Activated T-helper 1 cell treated with anti-CD3 and anti-CD28 coated beads, Interleukin-12 subunit alpha, Interleukin-12 subunit beta, Interleukin-2, Interleukin-4 antibody, amounts not matched to agents 30 ng/mL and 10 ng/mL and 1 ng/mL, durations not matched to agents 14 hours and 24 hours and 36 hours (primary cell): Measurements from ENCODE around the gene AK1. TPM values are rescaled to one million over a fixed set of nuclear protein-coding genes. Genes with fewer than 3 reads are reported as not detected.

Experiments
- DNase-seq: peaks from one replicate; pipeline ENCODE4 v3.0.0; 2021; ENCODE audit warnings: low spot score
- H3K27ac Mint-ChIP-seq: one replicate; pipeline ENCODE4 v1.8.0; 2021; ENCODE audit warnings: mild to moderate bottlenecking, mixed read lengths
- H3K27me3 Mint-ChIP-seq: one replicate; pipeline ENCODE4 v1.8.0; 2022; ENCODE audit warnings: mild to moderate bottlenecking, moderate library complexity, mixed read lengths; ENCODE audit not compliant: insufficient read depth
- H3K36me3 Mint-ChIP-seq: one replicate; pipeline ENCODE4 v1.8.0; 2021; ENCODE audit warnings: low read depth, mixed read lengths
- H3K4me1 Mint-ChIP-seq: one replicate; pipeline ENCODE4 v1.8.0; 2021; ENCODE audit warnings: low read depth, mixed read lengths
- H3K4me3 Mint-ChIP-seq: one replicate; pipeline ENCODE4 v1.8.0; 2021; ENCODE audit warnings: mild to moderate bottlenecking, moderate library complexity, mixed read lengths
- H3K9me3 Mint-ChIP-seq: one replicate; pipeline ENCODE4 v1.8.0; 2021; ENCODE audit warnings: mixed read lengths
- intact Hi-C: fragments of 100-400 bp; cut with micrococcal nuclease; formaldehyde crosslinking; loops from one replicate; pipeline ENCODE4 v1.15.1; 2024
- total RNA-seq: library from RNA; stranded (reverse); gene quantifications from 2 replicates; pipeline ENCODE4 v1.2.3, GENCODE V29; 2022

The AK1 gene
- total RNA-seq, 1 donor from 2014 or later = 20.8 TPM

GRCh38 chr9:127822108-127822507 lies 55.4 kb downstream of the AK1 start:
- intact Hi-C loops = no loop called here
- H3K27ac Mint-ChIP-seq = no peak overlapping the region
- no peaks in the 10 kb centered on the region for H3K9me3 Mint-ChIP-seq
- no peak overlapping the region for H3K4me3 Mint-ChIP-seq
- no peaks in the 10 kb centered on the region for H3K27me3 Mint-ChIP-seq
- H3K4me1 Mint-ChIP-seq = no peaks in the 10 kb centered on the region
- no peak for DNase-seq
- H3K36me3 Mint-ChIP-seq = peaks cover 17% of the 10 kb centered on the region

DNA sequence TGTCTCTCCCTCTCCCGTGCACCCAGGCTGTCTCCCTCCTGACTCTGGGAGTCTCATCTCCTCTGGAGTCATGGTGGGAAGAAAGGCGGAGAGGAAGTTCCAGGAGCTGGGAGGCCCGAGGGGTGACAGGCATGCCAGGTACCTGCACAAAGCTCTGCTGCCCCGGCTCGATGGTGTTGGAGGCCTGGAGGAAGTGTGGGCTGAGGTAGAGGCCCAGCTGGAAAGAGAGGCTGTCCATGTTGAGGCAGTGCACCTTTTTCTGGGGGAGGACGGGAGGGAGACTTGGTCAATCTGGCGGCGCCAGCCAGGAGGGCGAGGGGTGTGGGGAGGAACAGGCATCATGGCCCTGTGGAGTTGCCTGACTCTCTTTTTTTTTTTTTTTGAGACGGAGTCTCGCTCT lies 58.9 kb downstream of the AK1 start:
- intact Hi-C loops = no loop called here
- no peak overlapping the region for H3K27ac Mint-ChIP-seq
- H3K36me3 Mint-ChIP-seq = peaks cover 14% of the 10 kb centered on the region
- DNase-seq = no peak
- H3K4me1 Mint-ChIP-seq = no peaks in the 10 kb centered on the region
- H3K4me3 Mint-ChIP-seq = no peak overlapping the region
- no peaks in the 10 kb centered on the region for H3K27me3 Mint-ChIP-seq
- no peaks in the 10 kb centered on the region for H3K9me3 Mint-ChIP-seq

GRCh38 chr9:127817881-127818434 lies 59.5 kb downstream of the AK1 start:
- Mint-ChIP-seq H3K9me3 (no peaks in the 10 kb centered on the region), H3K27ac (no peak overlapping the region), H3K27me3 (no peaks in the 10 kb centered on the region), H3K36me3 (peaks cover 14% of the 10 kb centered on the region), H3K4me1 (no peaks in the 10 kb centered on the region), H3K4me3 (no peak overlapping the region)
- intact Hi-C loops = no loop called here
- no peak for DNase-seq

GRCh38 chr9:127816728-127817127 lies 60.7 kb downstream of the AK1 start:
- DNase-seq = no peak
- Mint-ChIP-seq H3K27ac (no peak overlapping the region), H3K4me3 (no peak overlapping the region), H3K9me3 (no peaks in the 10 kb centered on the region), H3K36me3 (peaks cover 15% of the 10 kb centered on the region), H3K4me1 (no peaks in the 10 kb centered on the region), H3K27me3 (no peaks in the 10 kb centered on the region)
- intact Hi-C loops = no loop called here

Other genes starting within 250 kb of the AK1 start
- gene CFAP157, start 170.7 kb downstream of the AK1 start, total RNA-seq = 0.20 and 0.26 TPM in 2 replicates
- gene PTRH1, start 162.0 kb downstream of the AK1 start, total RNA-seq = 22.9 and 23.5 TPM in 2 replicates
- 0.10 TPM in 1 of 2 replicates, not detected in the other for gene TTC16, start 161.6 kb downstream of the AK1 start, total RNA-seq
- gene TOR2A, start 142.4 kb downstream of the AK1 start, total RNA-seq = 16.6 and 18.9 TPM in 2 replicates
- 30.0 and 30.4 TPM in 2 replicates for gene SH2D3C, start 99.0 kb downstream of the AK1 start, total RNA-seq
- 97.3 and 105 TPM in 2 replicates for gene CDK9, start 91.6 kb downstream of the AK1 start, total RNA-seq
- gene FPGS, start 74.8 kb downstream of the AK1 start, total RNA-seq = 128 and 130 TPM in 2 replicates
- gene ENG, start 23.0 kb downstream of the AK1 start, total RNA-seq = 32.2 and 33.0 TPM in 2 replicates
- gene ST6GALNAC6, start 21.9 kb upstream of the AK1 start, total RNA-seq = 60.6 and 62.4 TPM in 2 replicates
- gene ST6GALNAC4, start 39.4 kb upstream of the AK1 start, total RNA-seq = 30.8 and 31.6 TPM in 2 replicates
- 1.1 and 1.2 TPM in 2 replicates for gene PIP5KL1, start 53.1 kb upstream of the AK1 start, total RNA-seq
- 62.6 and 70.2 TPM in 2 replicates for gene DPM2, start 60.2 kb upstream of the AK1 start, total RNA-seq
- gene EEIG1, start 103.3 kb upstream of the AK1 start, total RNA-seq = 39.8 and 43.4 TPM in 2 replicates
- 11.5 and 12.2 TPM in 2 replicates for gene NAIF1, start 189.6 kb upstream of the AK1 start, total RNA-seq
- gene SLC25A25, start 190.6 kb upstream of the AK1 start, total RNA-seq = 13.4 and 13.5 TPM in 2 replicates